Lower leg skin (tissue), 3 donors: ENCODE results near the gene P2RY11.

ENCODE experiments used
- POLR2A ChIP-seq, 2 donors: fragments of 450-650 bp; IDR thresholded peaks; one replicate each; pipeline ENCODE4 v1.6.1; 2016 to 2017; ENCODE audit warnings: antibody characterized with exemption in 2 of 2, mild to moderate bottlenecking in 1 of 2, moderate library complexity in 1 of 2
- TF ChIP-seq, protein P1 (sequence below), 3 donors: fragments of 450-650 bp; IDR thresholded peaks; one replicate each; pipeline ENCODE4 v1.5.1; 2016; ENCODE audit warnings: antibody characterized with exemption in 3 of 3, mild to moderate bottlenecking in 3 of 3, moderate library complexity in 2 of 3

GRCh38 chr19:10104130-10104513 lies 7.4 kb upstream of the P2RY11 start:
- TF ChIP-seq, protein P1, sequence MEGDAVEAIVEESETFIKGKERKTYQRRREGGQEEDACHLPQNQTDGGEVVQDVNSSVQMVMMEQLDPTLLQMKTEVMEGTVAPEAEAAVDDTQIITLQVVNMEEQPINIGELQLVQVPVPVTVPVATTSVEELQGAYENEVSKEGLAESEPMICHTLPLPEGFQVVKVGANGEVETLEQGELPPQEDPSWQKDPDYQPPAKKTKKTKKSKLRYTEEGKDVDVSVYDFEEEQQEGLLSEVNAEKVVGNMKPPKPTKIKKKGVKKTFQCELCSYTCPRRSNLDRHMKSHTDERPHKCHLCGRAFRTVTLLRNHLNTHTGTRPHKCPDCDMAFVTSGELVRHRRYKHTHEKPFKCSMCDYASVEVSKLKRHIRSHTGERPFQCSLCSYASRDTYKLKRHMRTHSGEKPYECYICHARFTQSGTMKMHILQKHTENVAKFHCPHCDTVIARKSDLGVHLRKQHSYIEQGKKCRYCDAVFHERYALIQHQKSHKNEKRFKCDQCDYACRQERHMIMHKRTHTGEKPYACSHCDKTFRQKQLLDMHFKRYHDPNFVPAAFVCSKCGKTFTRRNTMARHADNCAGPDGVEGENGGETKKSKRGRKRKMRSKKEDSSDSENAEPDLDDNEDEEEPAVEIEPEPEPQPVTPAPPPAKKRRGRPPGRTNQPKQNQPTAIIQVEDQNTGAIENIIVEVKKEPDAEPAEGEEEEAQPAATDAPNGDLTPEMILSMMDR (IDR thresholded peaks at IDR 0.05): no peak
- no peak for TF ChIP-seq POLR2A (IDR thresholded peaks at IDR 0.05)
